Measurements from ENCODE around the gene LMAN1L. TPM values are rescaled to one million over a fixed set of nuclear protein-coding genes. Genes with fewer than 3 reads are reported as not detected.

The LMAN1L gene
- polyA plus RNA-seq, 1 donor from 2014 or later, result not detected

DNA sequence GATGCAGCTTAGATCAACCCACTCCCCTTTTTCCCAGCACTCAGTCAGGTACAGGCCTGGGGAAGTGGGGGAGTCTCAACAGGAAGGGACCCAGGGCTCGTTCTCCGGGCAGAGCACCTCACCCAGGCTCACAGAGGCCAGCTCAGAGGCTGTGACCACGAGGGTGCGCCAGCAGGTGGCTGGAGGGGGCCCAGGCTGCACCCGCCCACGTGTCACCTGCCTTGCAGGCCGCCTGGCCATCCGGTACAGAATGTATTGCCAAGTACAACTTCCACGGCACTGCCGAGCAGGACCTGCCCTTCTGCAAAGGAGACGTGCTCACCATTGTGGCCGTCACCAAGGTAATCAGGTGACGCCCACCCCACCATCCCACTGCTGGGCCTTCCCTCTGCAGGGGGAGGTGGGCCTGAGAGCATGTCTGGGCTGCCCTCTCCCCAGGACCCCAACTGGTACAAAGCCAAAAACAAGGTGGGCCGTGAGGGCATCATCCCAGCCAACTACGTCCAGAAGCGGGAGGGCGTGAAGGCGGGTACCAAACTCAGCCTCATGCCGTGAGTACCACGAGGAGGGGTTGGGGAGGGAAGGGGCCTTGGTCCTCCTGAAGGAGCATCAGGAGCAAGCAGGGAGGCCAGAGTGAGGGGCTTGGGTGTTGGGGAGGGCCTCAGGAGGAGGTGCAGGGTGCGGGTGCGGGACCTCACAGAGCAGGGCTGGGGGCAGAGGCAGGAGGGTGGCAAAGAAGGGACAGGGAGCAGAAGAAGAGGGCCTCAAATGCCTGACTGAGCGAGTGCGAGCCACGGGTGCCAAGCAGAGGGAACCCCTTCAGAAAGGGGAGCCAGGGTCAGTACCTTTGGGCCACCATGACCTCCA lies 14.0 kb upstream of the LMAN1L start:
- Histone ChIP-seq H2AFZ (ENCODE audit: low read depth, low read length) (no peak overlapping the region), H3K9me2 (ENCODE audit: insufficient read depth, low read length) (no peaks in the 10 kb centered on the region), H3F3A (ENCODE audit: insufficient read depth, low read length, poor library complexity, severe bottlenecking) (no peaks in the 10 kb centered on the region), H3K27me3 (ENCODE audit: insufficient read depth, low read depth, low read length) (no peaks in the 10 kb centered on the region), H3K9me3 (ENCODE audit: low read length) (no peaks in the 10 kb centered on the region), H3K79me2 (replicated peaks; ENCODE audit: insufficient read depth, low read length) (peaks cover 4% of the 10 kb centered on the region), H3K36me3 (ENCODE audit: insufficient read depth, low read length) (peaks cover 4% of the 10 kb centered on the region), H3K4me3 (ENCODE audit: low read length) (no peak overlapping the region), H4K20me1 (ENCODE audit: insufficient read depth) (no peaks in the 10 kb centered on the region), H3K27ac (ENCODE audit: low read length) (no peak overlapping the region), H3K4me2 (ENCODE audit: low read length) (no peak overlapping the region), H3K9ac (ENCODE audit: low read length) (no peak overlapping the region)
- TF ChIP-seq MXI1 (conservative IDR thresholded peaks at IDR 0.05; ENCODE audit: poor library complexity, severe bottlenecking) (no peak), TAF1 (IDR thresholded peaks at IDR 0.05; ENCODE audit: low read depth) (no peak), CTCF (IDR thresholded peaks at IDR 0.05; ENCODE audit: poor library complexity, severe bottlenecking) (no peak), SMC3 (conservative IDR thresholded peaks at IDR 0.05; ENCODE audit: poor library complexity) (no peak), RAD21 (conservative IDR thresholded peaks at IDR 0.05) (no peak), EZH2 (IDR thresholded peaks at IDR 0.05; ENCODE audit: borderline replicate concordance, insufficient read depth, low read length, poor library complexity, severe bottlenecking) (no peak), POLR2AphosphoS5 (IDR thresholded peaks at IDR 0.05) (no peak), EP300 (conservative IDR thresholded peaks at IDR 0.05; ENCODE audit: poor library complexity, severe bottlenecking) (no peak)
- TF ChIP-seq, protein P1, sequence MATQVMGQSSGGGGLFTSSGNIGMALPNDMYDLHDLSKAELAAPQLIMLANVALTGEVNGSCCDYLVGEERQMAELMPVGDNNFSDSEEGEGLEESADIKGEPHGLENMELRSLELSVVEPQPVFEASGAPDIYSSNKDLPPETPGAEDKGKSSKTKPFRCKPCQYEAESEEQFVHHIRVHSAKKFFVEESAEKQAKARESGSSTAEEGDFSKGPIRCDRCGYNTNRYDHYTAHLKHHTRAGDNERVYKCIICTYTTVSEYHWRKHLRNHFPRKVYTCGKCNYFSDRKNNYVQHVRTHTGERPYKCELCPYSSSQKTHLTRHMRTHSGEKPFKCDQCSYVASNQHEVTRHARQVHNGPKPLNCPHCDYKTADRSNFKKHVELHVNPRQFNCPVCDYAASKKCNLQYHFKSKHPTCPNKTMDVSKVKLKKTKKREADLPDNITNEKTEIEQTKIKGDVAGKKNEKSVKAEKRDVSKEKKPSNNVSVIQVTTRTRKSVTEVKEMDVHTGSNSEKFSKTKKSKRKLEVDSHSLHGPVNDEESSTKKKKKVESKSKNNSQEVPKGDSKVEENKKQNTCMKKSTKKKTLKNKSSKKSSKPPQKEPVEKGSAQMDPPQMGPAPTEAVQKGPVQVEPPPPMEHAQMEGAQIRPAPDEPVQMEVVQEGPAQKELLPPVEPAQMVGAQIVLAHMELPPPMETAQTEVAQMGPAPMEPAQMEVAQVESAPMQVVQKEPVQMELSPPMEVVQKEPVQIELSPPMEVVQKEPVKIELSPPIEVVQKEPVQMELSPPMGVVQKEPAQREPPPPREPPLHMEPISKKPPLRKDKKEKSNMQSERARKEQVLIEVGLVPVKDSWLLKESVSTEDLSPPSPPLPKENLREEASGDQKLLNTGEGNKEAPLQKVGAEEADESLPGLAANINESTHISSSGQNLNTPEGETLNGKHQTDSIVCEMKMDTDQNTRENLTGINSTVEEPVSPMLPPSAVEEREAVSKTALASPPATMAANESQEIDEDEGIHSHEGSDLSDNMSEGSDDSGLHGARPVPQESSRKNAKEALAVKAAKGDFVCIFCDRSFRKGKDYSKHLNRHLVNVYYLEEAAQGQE (IDR thresholded peaks at IDR 0.05; ENCODE audit: borderline replicate concordance), result no peak

DNA sequence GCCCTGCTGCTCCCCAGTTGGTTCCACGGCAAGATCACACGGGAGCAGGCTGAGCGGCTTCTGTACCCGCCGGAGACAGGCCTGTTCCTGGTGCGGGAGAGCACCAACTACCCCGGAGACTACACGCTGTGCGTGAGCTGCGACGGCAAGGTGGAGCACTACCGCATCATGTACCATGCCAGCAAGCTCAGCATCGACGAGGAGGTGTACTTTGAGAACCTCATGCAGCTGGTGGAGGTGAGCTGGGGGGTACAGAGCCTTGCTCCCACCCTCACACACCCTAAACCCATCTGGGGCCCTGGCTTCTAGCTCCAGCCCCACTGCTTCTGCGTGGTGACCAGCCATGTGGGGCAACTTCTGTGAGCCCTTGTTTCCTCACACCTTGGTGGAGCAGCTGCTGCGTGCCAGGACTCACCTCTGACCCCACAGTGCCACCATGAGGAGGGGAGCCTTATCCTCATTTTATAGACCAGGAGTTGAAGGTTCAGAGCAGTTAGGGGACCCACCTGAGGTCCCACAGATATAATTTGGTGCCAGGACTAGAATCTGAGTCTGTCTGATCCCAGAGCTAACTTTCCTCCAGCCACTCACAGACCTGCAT lies 13.3 kb upstream of the LMAN1L start:
- Histone ChIP-seq H4K20me1 (ENCODE audit: insufficient read depth) (no peaks in the 10 kb centered on the region), H3K9ac (ENCODE audit: low read length) (no peak overlapping the region), H3K4me3 (ENCODE audit: low read length) (no peak overlapping the region), H3K4me2 (ENCODE audit: low read length) (no peak overlapping the region), H2AFZ (ENCODE audit: low read depth, low read length) (no peak overlapping the region), H3K9me3 (ENCODE audit: low read length) (no peaks in the 10 kb centered on the region), H3K27ac (ENCODE audit: low read length) (no peak overlapping the region), H3F3A (ENCODE audit: insufficient read depth, low read length, poor library complexity, severe bottlenecking) (no peaks in the 10 kb centered on the region), H3K9me2 (ENCODE audit: insufficient read depth, low read length) (no peaks in the 10 kb centered on the region), H3K27me3 (ENCODE audit: insufficient read depth, low read depth, low read length) (no peaks in the 10 kb centered on the region), H3K79me2 (replicated peaks; ENCODE audit: insufficient read depth, low read length) (peaks cover 4% of the 10 kb centered on the region), H3K36me3 (ENCODE audit: insufficient read depth, low read length) (peaks cover 4% of the 10 kb centered on the region)
- no peak for TF ChIP-seq RAD21 (conservative IDR thresholded peaks at IDR 0.05)
- no peak for TF ChIP-seq CTCF (IDR thresholded peaks at IDR 0.05; ENCODE audit: poor library complexity, severe bottlenecking)
- no peak for TF ChIP-seq EP300 (conservative IDR thresholded peaks at IDR 0.05; ENCODE audit: poor library complexity, severe bottlenecking)
- no peak for TF ChIP-seq POLR2AphosphoS5 (IDR thresholded peaks at IDR 0.05)
- TF ChIP-seq, protein P1 (IDR thresholded peaks at IDR 0.05; ENCODE audit: borderline replicate concordance), result no peak
- TF ChIP-seq EZH2 (IDR thresholded peaks at IDR 0.05; ENCODE audit: borderline replicate concordance, insufficient read depth, low read length, poor library complexity, severe bottlenecking), result no peak
- no peak for TF ChIP-seq SMC3 (conservative IDR thresholded peaks at IDR 0.05; ENCODE audit: poor library complexity)
- no peak for TF ChIP-seq MXI1 (conservative IDR thresholded peaks at IDR 0.05; ENCODE audit: poor library complexity, severe bottlenecking)
- TF ChIP-seq TAF1 (IDR thresholded peaks at IDR 0.05; ENCODE audit: low read depth), result no peak

Data from neural cell (in vitro differentiated cells).